GM18951 (cell line): Measurements from ENCODE around the gene CDC5L.

Experiments used
- POLR2A ChIP-seq: IDR thresholded peaks from 4 replicates; pipeline ENCODE4 v1.6.1; 2011; ENCODE audit warnings: mild to moderate bottlenecking; ENCODE audit not compliant: insufficient read length, insufficient read depth; ENCODE audit errors: extremely low read depth
- in situ Hi-C: fragments of 300-500 bp; cut with MboI; formaldehyde crosslinking; loops from one replicate; pipeline ENCODE4 v1.12.0; 2022; ENCODE audit warnings: low sequenced_read_pairs, mixed read lengths, inconsistent platforms; ENCODE audit not compliant: unreplicated experiment

Gene CDC5L

DNA sequence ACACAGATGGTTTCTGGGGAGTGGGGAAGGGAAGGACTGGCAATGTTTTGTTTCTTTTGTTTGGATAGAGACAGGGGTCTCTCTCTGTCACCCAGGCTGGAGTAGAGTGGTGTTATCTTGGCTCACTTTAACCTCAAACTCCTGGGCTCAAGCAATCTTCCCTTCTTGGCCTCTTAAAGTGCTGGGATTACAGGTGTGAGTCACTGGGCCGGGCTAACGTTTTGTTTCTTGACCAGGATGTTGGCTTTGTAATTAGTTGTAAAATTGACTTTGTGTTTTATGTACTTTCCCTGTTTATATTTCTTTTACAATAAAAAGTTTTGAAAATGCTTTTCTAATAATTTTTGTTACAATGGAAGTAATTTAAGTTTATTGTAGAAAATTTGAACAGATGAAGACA, 34.2 kb upstream of the CDC5L start:
- no peak for TF ChIP-seq POLR2A
- in situ Hi-C loops = no loop called here

DNA sequence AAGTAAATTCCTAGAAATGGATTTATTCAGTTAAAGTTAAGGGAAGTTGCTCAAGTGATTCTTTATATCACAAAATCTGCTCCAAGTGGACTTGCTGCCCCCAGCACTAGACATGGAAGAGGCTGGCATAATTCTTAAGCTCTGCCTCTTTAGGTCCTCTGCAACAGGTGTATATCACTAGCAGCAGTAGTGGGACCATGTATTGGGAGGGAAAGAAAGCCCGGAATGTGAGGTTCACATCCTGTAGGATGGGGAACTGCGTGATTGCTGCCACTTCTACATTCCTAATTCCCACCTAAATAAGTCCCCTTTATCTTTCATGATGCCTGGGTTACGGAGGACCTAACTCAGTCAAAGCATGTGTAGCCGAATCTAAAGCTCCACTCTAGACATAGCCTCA, 31.9 kb upstream of the CDC5L start:
- TF ChIP-seq POLR2A = no peak
- in situ Hi-C loops = no loop called here

DNA sequence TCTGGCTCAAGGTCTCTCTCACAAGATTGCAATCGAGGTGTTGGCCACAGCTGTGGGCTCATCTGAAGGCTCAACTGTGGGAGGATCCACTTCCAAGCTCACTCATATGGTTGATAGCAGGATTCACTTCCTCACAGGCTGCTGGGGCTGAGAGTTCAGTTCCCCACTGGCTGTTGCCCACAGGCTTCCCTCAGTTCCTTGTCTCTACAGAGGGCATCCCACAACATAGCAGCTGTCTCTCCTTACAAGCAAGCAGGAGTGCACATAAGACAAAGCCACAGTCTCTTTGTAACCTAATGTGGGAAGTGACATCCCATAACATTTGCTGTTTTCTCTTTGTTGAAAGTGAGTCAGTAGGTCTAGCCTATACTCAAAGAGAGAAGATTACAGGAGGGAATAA, 31.0 kb upstream of the CDC5L start:
- no peak for TF ChIP-seq POLR2A
- in situ Hi-C loops = no loop called here

DNA sequence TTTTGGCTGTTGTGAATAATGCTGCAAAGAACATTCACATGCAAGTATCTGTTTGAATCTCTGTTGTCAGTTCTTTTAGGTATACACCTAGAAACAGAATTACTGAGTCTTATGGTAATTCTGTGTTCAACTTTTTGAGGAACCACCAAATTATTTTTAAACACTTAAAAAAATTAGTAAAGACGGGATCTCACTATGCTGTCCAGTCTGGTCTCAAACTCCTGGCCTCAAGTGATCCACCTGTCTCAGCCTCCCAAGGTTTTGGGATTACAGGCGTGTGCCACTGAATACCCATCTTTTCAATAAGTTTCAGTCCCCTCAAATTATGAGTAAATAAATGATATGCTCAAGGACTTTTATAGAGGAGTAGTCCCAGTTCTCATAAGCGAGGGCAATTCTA, 27.5 kb upstream of the CDC5L start:
- in situ Hi-C loops = no loop called here
- TF ChIP-seq POLR2A = no peak

DNA sequence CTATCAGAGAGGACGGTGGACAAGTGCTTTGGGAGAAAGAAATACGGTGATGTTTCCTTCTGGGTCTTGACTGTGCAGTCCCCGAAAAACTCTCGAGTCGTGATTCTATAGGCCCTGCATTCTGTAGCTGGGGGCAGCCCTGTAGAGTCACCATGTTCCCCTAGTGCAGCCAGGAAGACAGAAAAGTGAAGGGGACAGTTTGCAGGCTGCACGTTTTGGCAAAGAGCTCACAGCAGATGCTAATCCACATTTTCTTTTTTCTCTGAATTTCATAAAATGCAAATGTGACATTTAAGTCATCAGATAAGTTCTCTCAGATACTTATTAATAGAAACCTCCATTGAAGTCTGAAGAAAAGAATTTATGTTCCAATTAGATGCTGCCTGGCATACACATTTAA, 25.6 kb upstream of the CDC5L start:
- TF ChIP-seq POLR2A = no peak
- in situ Hi-C loops = no loop called here

DNA sequence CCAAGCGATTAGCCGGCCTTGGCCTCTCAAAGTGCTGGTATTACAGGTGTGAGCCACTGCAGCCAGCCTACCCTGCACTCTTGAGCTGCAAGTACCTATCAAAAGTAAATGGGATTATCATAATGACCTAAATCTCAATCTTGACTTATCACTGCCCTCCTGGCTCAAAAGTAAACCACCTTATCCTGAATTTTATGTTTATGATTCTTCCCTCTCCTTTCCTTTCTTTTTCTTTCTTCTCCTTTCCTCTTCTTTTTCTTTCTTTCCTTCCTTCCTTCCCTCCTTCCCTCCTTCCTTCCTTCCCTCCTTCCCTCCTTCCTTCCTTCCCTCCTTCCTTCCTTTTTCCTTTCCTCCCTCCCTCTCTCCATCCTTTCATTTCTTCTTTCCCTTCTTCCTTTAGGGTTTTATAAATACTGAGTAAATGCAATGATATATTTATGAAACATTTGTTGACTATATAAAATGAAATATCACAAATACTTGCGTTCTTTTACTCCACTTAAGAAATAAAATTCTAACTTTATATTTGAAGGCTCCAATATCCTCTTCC, 24.1 kb upstream of the CDC5L start:
- TF ChIP-seq POLR2A = no peak
- in situ Hi-C loops = no loop called here

DNA sequence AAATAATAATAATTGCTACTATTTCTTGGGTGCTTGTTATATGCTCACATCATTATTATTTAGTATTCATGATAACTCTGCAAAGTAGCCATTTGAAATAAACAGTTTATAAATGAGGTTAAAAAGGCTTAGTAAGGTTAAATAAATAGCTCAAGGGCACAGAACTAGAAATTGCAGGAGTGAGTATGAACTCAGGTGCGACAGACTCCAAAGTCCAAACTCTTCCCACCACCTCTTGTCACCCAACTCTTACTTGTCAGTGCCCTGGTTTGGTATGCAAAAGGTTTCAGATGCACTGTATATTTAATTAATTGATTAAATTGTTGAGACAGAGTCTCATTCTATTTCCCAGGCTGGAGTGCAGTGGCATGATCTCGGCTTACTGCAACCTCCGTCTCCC, 20.7 kb upstream of the CDC5L start:
- in situ Hi-C loops = no loop called here
- no peak for TF ChIP-seq POLR2A

DNA sequence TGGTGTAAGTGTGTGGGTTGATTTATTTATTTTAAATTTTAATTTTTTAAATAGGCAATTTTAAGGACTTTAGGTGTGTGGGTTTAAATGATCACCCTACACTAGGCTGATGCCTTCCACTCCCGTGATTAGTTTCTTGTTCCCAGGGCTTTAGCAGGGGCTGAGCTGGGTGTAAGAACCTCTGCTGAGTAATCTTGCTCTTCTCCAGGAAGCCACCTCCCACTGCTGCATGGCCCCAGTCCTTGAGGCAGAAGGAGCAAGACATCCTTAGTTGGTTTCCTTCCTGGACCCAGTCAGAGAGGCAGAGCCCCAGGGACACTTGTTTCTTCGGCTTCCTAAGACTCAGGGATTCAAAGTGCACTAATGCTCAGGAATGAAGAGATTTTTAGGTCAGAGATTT, 19.8 kb upstream of the CDC5L start:
- no peak for TF ChIP-seq POLR2A
- in situ Hi-C loops = no loop called here

DNA sequence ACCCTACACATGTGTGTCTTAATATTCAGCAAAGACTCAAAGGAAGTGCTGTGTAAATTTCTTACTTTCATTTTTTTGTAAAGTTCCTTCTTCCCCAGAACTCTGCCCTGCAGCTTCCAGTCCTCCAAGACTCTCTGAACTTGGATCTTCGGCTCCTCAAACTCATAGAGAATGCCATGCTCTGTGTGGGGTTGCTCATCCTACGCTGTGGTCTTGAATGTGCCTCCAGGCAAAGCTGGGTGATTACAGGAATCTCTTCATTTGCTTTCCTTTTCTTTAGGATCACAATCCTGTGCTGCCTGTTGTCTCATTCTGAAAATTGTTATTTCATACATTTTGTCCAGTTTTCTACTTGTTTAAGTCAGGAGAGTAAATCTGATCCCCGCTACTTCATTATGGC, 14.5 kb upstream of the CDC5L start:
- in situ Hi-C loops = no loop called here
- TF ChIP-seq POLR2A = no peak

DNA sequence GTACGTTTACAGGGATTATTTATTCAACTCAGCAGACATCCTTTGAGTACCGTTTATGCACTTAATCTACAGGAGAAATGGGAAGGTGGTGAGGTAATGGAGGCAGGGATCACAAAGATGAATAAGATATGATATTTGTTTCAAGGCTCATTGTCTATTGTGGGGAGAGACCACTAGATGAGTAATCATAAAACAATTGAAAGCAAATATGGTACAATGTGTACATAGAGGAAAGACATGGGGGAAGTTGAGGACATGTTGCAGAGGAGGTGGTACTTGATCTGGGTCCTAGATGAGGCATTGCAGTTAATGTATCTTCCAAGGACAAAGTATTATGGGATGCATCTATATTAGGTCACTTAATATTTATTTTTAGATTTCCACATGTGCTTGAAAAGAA, 13.7 kb upstream of the CDC5L start:
- in situ Hi-C loops = no loop called here

DNA sequence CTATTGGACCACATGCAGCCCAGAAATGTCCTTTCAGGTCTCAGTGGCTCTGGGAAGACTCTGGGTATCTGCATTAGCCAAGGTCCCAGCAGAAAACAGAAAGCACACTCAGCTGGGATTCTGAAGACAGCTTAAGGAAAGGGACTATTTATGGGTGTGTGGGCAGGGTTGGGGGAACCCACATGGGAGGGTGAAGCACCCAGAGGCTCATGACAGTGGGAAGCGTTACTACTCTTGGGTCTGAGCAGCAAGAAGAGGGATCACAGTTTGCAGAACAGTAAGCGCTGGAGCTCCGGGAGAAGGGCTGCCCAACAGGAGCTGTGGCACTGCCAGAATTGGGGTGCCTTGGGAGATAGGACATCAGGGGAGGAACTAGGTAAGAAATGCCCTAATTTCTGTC, 12.4 kb upstream of the CDC5L start:
- no peak for TF ChIP-seq POLR2A

More for the DNA sequence above, 13.7 kb upstream of the CDC5L start:
- no peak for TF ChIP-seq POLR2A

DNA sequence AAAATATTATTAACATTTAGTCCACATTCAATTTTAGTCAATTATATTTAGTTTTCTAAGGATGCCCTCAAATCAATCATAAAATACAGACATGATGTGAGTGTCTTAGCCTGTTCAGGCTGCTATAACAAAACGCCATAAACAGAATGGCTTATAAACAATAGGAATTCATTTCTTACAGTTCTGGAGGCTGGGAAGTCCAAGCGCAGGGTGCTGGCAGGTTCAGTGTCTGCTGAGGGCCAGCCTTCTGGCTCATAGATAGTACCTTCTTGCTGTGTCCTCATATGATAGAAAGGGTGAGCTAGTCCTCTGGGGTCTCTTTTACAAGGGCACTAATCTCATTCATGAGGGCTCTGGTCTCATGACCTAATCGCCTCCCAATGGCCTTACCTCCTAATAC, 10.0 kb upstream of the CDC5L start:
- TF ChIP-seq POLR2A = no peak
- in situ Hi-C loops = no loop called here

More for the DNA sequence above, 12.4 kb upstream of the CDC5L start:
- in situ Hi-C loops = no loop called here

DNA sequence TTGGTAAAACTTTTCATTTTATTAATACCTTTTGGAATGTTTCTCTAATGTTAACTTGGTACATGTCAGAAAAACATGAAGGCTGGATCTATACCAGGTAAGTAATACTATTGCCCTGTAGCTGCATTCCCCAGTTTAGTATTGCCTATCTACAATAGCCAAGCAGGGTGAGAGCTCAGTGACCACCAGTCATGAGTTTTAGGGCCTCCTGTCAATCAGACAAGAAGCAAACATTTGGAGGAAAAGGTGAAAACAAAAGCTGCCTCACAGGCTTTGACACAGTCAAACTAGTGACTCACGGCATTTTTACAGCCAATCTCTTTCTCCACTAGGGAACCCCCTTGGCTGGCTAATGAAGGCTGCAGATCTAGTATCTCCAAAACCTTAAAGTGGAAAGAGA, 9.5 kb upstream of the CDC5L start:
- in situ Hi-C loops = no loop called here
- TF ChIP-seq POLR2A = no peak

DNA sequence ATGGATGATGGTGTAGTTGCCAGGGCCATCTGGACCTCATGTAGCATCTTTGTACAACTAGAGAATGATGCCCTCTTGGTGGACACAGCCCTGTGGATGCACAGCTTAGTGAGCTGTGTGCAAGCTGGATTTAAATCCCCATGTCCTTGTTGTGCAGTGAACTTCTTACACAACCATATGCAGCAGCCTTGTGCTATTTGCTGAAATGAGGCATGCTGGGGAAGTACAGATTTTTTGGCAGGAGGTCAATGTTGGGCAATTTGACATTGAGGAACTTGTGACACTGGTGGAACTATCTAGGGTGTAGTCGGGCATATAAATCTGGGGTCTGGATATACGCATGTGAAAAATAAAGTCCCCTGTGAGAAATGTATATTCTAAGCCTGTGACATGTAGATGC, 5.8 kb upstream of the CDC5L start:
- no peak for TF ChIP-seq POLR2A
- in situ Hi-C loops = no loop called here

DNA sequence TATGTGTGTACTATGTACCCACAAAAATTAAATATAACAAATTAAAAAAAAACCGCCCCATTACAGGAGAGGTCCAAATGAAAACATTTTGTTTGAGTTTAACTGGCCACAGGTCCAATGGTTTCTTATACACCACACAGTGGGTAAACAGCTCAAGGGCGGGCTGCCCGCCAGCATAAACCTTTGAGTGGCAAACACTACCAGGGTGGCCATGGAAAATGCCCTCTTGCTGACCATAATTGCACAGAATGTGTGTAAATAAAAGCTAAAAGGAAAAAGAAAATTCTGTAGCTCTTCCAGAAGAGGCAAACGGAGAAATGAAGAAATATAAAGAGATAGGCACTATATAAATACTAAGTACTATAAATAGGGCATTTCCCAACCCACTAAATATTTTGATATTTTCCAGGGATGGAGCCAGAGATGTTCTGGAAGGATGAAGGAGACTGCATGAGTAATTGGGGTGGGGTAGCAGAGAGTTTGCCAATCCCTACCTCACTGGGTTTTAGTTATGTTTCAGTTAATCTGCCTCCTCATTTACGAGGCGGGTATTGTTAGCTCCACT, 1.1 kb upstream of the CDC5L start:
- in situ Hi-C loops = no loop called here
- no peak for TF ChIP-seq POLR2A
